Measurements from ENCODE around the gene CTNNA1. TPM values are rescaled to one million over a fixed set of nuclear protein-coding genes. Genes with fewer than 3 reads are reported as not detected.

Gene CTNNA1
- polyA plus RNA-seq, 1 donor (not counting 4 experiments of a cell fraction or from before 2014, with no cell fraction given): 119 TPM

DNA sequence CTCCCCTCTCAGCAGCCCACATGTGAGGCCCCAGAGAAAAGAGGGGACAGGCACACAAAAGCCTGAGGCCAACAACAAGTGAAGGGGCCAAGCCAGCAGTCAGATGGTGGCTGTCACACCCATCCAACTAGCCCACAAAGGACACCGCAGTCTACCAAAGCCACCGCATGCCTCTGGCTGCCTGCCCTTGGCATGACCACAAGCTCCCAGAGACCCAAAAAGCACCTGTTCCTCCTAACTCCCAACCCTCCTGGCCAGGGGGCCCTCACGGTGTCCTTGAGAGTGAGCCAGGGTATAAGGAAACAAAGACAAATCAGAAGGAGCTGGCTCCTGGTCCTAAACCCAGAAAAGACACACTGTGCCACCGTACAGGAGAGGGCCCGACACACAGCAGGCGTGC lies 199.7 kb downstream of the CTNNA1 start:
- FAIRE-seq: no peak
- Histone ChIP-seq H4K20me1 (ENCODE audit: control insufficient read depth, extremely low read depth, insufficient read depth, low read length) (peaks cover 4% of the 10 kb centered on the region), H3K4me3 (ENCODE audit: control insufficient read depth in 2 of 3, extremely low read depth in 1 of 3, insufficient read depth in 2 of 3, low read depth in 1 of 3, low read length in 3 of 3) (no peak overlapping the region), H3K9me3 (ENCODE audit: control insufficient read depth, low read depth, low read length) (no peaks in the 10 kb centered on the region), H2AFZ (ENCODE audit: control insufficient read depth, low read length) (no peak overlapping the region), H3K4me1 (ENCODE audit: control insufficient read depth, extremely low read depth, insufficient read depth, low read length) (peaks cover 10% of the 10 kb centered on the region), H3K9ac (ENCODE audit: control insufficient read depth, extremely low read depth, insufficient read depth, low read length) (no peak overlapping the region), H3K4me2 (ENCODE audit: control insufficient read depth, extremely low read depth, insufficient read depth, low read depth, low read length) (no peak overlapping the region), H3K27me3 (ENCODE audit: control insufficient read depth, extremely low read depth, insufficient read depth, low read length) (no peaks in the 10 kb centered on the region), H3K27ac (ENCODE audit: control insufficient read depth, insufficient read depth, low read length) (no peak overlapping the region), H3K79me2 (ENCODE audit: control insufficient read depth, insufficient read depth, low read length) (no peaks in the 10 kb centered on the region), H3K36me3 (ENCODE audit: control insufficient read depth in 2 of 2, extremely low read depth in 1 of 2, insufficient read depth in 2 of 2, low read length in 2 of 2) (peaks cover 0 to 4% of the 10 kb centered on the region in 2 experiments), H3K9me1 (ENCODE audit: control insufficient read depth, extremely low read depth, insufficient read depth, low read length) (no peaks in the 10 kb centered on the region)
- dilution Hi-C loops (cut with MboI; ENCODE audit: extremely low pct_ligation_motif_present, low sequenced_read_pairs): no loop called here
- no peak for DNase-seq (ENCODE audit: low read depth, low spot score)
- no peak for TF ChIP-seq EZH2 (IDR thresholded peaks at IDR 0.05; ENCODE audit: low read length)
- TF ChIP-seq, protein P1, sequence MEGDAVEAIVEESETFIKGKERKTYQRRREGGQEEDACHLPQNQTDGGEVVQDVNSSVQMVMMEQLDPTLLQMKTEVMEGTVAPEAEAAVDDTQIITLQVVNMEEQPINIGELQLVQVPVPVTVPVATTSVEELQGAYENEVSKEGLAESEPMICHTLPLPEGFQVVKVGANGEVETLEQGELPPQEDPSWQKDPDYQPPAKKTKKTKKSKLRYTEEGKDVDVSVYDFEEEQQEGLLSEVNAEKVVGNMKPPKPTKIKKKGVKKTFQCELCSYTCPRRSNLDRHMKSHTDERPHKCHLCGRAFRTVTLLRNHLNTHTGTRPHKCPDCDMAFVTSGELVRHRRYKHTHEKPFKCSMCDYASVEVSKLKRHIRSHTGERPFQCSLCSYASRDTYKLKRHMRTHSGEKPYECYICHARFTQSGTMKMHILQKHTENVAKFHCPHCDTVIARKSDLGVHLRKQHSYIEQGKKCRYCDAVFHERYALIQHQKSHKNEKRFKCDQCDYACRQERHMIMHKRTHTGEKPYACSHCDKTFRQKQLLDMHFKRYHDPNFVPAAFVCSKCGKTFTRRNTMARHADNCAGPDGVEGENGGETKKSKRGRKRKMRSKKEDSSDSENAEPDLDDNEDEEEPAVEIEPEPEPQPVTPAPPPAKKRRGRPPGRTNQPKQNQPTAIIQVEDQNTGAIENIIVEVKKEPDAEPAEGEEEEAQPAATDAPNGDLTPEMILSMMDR (optimal IDR thresholded peaks at IDR 0.05 in 1 of 3, IDR thresholded peaks at IDR 0.05 in 1 of 3, conservative IDR thresholded peaks at IDR 0.05 in 1 of 3; ENCODE audit: extremely low read depth in 1 of 3, insufficient read depth in 2 of 3, low read length in 3 of 3): no peak

DNA sequence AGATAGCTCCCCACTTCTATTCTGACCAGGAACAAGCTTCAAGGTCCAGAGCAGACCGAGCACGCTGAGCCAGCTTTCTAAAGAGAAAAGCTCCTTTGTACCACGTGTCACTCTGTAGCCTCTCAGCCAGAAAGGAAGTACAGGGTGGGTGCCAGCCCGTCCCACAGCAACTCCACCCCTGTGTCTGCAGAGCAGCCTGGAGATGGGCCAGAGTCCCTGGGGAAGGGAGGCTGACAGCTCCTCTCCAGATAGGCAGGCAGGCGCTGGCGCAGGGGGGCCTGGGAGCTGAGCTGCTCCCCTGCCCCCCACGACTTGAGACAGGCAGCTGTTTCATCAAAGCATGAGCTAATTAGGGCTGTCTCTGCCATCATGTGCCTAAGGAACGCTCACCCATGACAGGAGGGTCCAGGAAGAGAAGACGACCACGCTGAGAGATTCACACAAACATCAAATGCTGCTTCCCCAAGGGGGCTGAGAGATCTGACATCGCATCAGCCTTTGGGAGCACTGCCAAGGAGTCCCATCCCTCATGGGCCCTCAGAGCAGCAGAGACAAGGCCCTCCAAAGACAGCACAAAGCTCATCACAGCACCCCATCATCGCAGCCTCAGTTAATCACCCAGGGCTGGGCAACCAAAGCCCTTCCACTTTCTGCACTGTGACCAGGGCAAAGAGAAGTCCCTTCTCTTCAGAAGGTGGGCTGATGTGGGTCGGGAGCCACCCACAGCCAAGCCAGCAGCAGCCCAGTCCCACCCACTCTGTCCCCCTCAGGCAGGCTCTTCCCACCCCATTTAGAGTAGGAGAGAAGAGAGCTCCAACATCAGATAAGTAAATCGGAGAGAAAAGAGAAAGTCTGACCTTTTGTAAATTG lies 200.4 kb downstream of the CTNNA1 start:
- no peak for TF ChIP-seq EZH2 (IDR thresholded peaks at IDR 0.05; ENCODE audit: low read length)
- TF ChIP-seq, protein P1 (optimal IDR thresholded peaks at IDR 0.05 in 1 of 3, IDR thresholded peaks at IDR 0.05 in 1 of 3, conservative IDR thresholded peaks at IDR 0.05 in 1 of 3; ENCODE audit: extremely low read depth in 1 of 3, insufficient read depth in 2 of 3, low read length in 3 of 3): no peak
- H3K4me2 ChIP-seq (ENCODE audit: control insufficient read depth, extremely low read depth, insufficient read depth, low read depth, low read length): no peak overlapping the region
- FAIRE-seq (peak; percentile 17), DNase-seq (ENCODE audit: low read depth, low spot score) (no peak)
- H4K20me1 ChIP-seq (ENCODE audit: control insufficient read depth, extremely low read depth, insufficient read depth, low read length): peaks cover 4% of the 10 kb centered on the region
- H3K27ac ChIP-seq (ENCODE audit: control insufficient read depth, insufficient read depth, low read length): no peak overlapping the region
- peaks cover 0 to 4% of the 10 kb centered on the region in 2 experiments for H3K36me3 ChIP-seq (ENCODE audit: control insufficient read depth in 2 of 2, extremely low read depth in 1 of 2, insufficient read depth in 2 of 2, low read length in 2 of 2)
- dilution Hi-C loops (cut with MboI; ENCODE audit: extremely low pct_ligation_motif_present, low sequenced_read_pairs): no loop called here
- no peaks in the 10 kb centered on the region for H3K9me1 ChIP-seq (ENCODE audit: control insufficient read depth, extremely low read depth, insufficient read depth, low read length)
- no peaks in the 10 kb centered on the region for H3K79me2 ChIP-seq (ENCODE audit: control insufficient read depth, insufficient read depth, low read length)
- no peaks in the 10 kb centered on the region for H3K9me3 ChIP-seq (ENCODE audit: control insufficient read depth, low read depth, low read length)
- H3K4me1 ChIP-seq (ENCODE audit: control insufficient read depth, extremely low read depth, insufficient read depth, low read length): peaks cover 10% of the 10 kb centered on the region
- no peaks in the 10 kb centered on the region for H3K27me3 ChIP-seq (ENCODE audit: control insufficient read depth, extremely low read depth, insufficient read depth, low read length)
- H3K4me3 ChIP-seq (ENCODE audit: control insufficient read depth in 2 of 3, extremely low read depth in 1 of 3, insufficient read depth in 2 of 3, low read depth in 1 of 3, low read length in 3 of 3): no peak overlapping the region
- H3K9ac ChIP-seq (ENCODE audit: control insufficient read depth, extremely low read depth, insufficient read depth, low read length): no peak overlapping the region
- no peak overlapping the region for H2AFZ ChIP-seq (ENCODE audit: control insufficient read depth, low read length)

All from keratinocyte (primary cell).